HG03175 (cell line): ENCODE results near the gene CCDC85C.

Source experiments
- ATAC-seq: cut with Tn5 transposase; IDR thresholded peaks from one replicate; pipeline ENCODE4 v1.9.1; 2021; ENCODE audit warnings: mild to moderate bottlenecking, moderate library complexity; ENCODE audit not compliant: unreplicated experiment

CCDC85C gene

GRCh38 chr14:99514552-99515300, 89.3 kb downstream of the CCDC85C start:
- ATAC-seq, result no peak

GRCh38 chr14:99513946-99514551, 90.0 kb downstream of the CCDC85C start:
- ATAC-seq, result no peak

- no peak for ATAC-seq
These were observed 90.8 kb downstream of the CCDC85C start for GRCh38 chr14:99513183-99513694.

GRCh38 chr14:99512571-99513182, 91.3 kb downstream of the CCDC85C start:
- ATAC-seq, result no peak

GRCh38 chr14:99512110-99512449, 91.9 kb downstream of the CCDC85C start:
- ATAC-seq, result no peak

GRCh38 chr14:99511421-99512109, 92.4 kb downstream of the CCDC85C start:
- no peak for ATAC-seq

GRCh38 chr14:99510556-99511139, 93.4 kb downstream of the CCDC85C start:
- ATAC-seq, result no peak

GRCh38 chr14:99509871-99510555, 94.0 kb downstream of the CCDC85C start:
- no peak for ATAC-seq

GRCh38 chr14:99508896-99509629, 94.9 kb downstream of the CCDC85C start:
- no peak for ATAC-seq

GRCh38 chr14:99507860-99508640, 96.0 kb downstream of the CCDC85C start:
- no peak for ATAC-seq

GRCh38 chr14:99506276-99506675, 97.7 kb downstream of the CCDC85C start:
- ATAC-seq, result no peak

GRCh38 chr14:99505089-99505488, 98.9 kb downstream of the CCDC85C start:
- ATAC-seq, result no peak

GRCh38 chr14:99503848-99504453, 100.1 kb downstream of the CCDC85C start:
- ATAC-seq, result no peak

GRCh38 chr14:99502989-99503421, 101.0 kb downstream of the CCDC85C start:
- ATAC-seq, result no peak

- ATAC-seq, result no peak
These were observed 106.1 kb downstream of the CCDC85C start for GRCh38 chr14:99497894-99498293.

- no peak for ATAC-seq
These were observed 106.7 kb downstream of the CCDC85C start for GRCh38 chr14:99497341-99497740.

GRCh38 chr14:99484106-99484505, 119.9 kb downstream of the CCDC85C start:
- no peak for ATAC-seq

GRCh38 chr14:99481745-99482099, 122.3 kb downstream of the CCDC85C start:
- ATAC-seq, result no peak
